Ishikawa (cell line): ENCODE results near the gene WDR72.

Experiments
- CEBPB ChIP-seq: IDR thresholded peaks from 2 replicates; pipeline ENCODE4 v1.6.1; 2012
- CREB1 ChIP-seq: IDR thresholded peaks from 2 replicates; pipeline ENCODE4 v1.6.1; 2012; ENCODE audit warnings: low read depth
- EP300 ChIP-seq: IDR thresholded peaks from 2 replicates; pipeline ENCODE4 v1.6.1; 2012; ENCODE audit warnings: borderline replicate concordance
- MAX ChIP-seq: IDR thresholded peaks from 2 replicates; pipeline ENCODE4 v1.6.1; 2012
- NFIC ChIP-seq: IDR thresholded peaks from 2 replicates; pipeline ENCODE4 v1.6.1; 2012
- RAD21 ChIP-seq: IDR thresholded peaks from 2 replicates; pipeline ENCODE4 v1.6.1; 2012; ENCODE audit warnings: low read depth
- REST ChIP-seq: IDR thresholded peaks from 2 replicates; pipeline ENCODE4 v1.6.1; 2012; ENCODE audit warnings: low read depth, mild to moderate bottlenecking
- TAF1 ChIP-seq: IDR thresholded peaks from 2 replicates; pipeline ENCODE4 v1.6.1; 2012; ENCODE audit warnings: low read depth, mild to moderate bottlenecking
- TEAD4 ChIP-seq: IDR thresholded peaks from 2 replicates; pipeline ENCODE4 v1.6.1; 2012
- YY1 ChIP-seq: IDR thresholded peaks from 2 replicates; pipeline ENCODE4 v1.6.1; 2012; ENCODE audit warnings: low read depth

GRCh38 chr15:53658255-53658654 lies 101.2 kb downstream of the WDR72 start:
- no peak for TF ChIP-seq CEBPB
- TF ChIP-seq MAX: no peak
- TF ChIP-seq NFIC: no peak
- TF ChIP-seq CREB1: no peak
- no peak for TF ChIP-seq YY1
- TF ChIP-seq EP300: no peak
- TF ChIP-seq RAD21: no peak
- TF ChIP-seq REST: no peak
- TF ChIP-seq TAF1: no peak
- no peak for TF ChIP-seq TEAD4
